GM12878 (cell line): Measurements from ENCODE around the gene UBR2. TPM values are rescaled to one million over a fixed set of nuclear protein-coding genes. Genes with fewer than 3 reads are reported as not detected.
"Not testable (repeated sequence)": the region's sequence is repeated elsewhere in the genome, so short reads cannot be mapped to it uniquely, and the experiment has no call there.

Experiments used
- ATAC-seq: fragments of 200-7000 bp; cut with Tn5 transposase; 3 replicates; pipeline ENCODE4 v1.9.1; 2020; ENCODE audit warnings: mild to moderate bottlenecking, moderate library complexity
- BruUV-seq: library from RNA; stranded (reverse); fragments of 400-500 nt; replicated peaks from 2 replicates; lab custom pipeline; 2021; lab: Mats Ljungman, UMichigan
- CTCF ChIA-PET: fragments of 300-600 bp; sonication (Branson Sonifier 250); formaldehyde crosslinking; extraction: SDS; loops from one replicate; lab custom pipeline; 2021; ENCODE audit warnings: inconsistent platforms; lab: Yijun Ruan, JAX
- POLR2A ChIA-PET: fragments of 350-600 bp; formaldehyde crosslinking; extraction: SDS; loops from one replicate; lab custom pipeline; 2021; ENCODE audit warnings: inconsistent platforms; lab: Charles Lee
- RAD21 ChIA-PET: fragments of 300-600 bp; sonication (Branson Sonifier 250); formaldehyde crosslinking; loops from one replicate; lab custom pipeline; 2023; ENCODE audit warnings: antibody characterized with exemption; ENCODE audit not compliant: unreplicated experiment; lab: Charles Lee
- SMC1A ChIA-PET: fragments of 300-600 bp; sonication (Branson Sonifier 250); formaldehyde crosslinking; loops from one replicate; lab custom pipeline; 2023; ENCODE audit not compliant: unreplicated experiment, uncharacterized antibody; lab: Charles Lee
- DNase-seq: peaks from one replicate; pipeline ENCODE4 v3.0.0-alpha.2; 2011; ENCODE audit warnings: low read depth, low spot score
- FAIRE-seq: peaks from 3 replicates; lab custom pipeline; 2011; peaks lifted over from hg19 to GRCh38; lab: Jason Lieb, UNC
- H2AFZ ChIP-seq: 2 replicates; pipeline ENCODE4 v1.6.0; 2011; ENCODE audit warnings: low read depth, low read length, control low read depth; ENCODE audit not compliant: control insufficient read depth
- H3K27ac ChIP-seq: 2 replicates; pipeline ENCODE4 v1.5.1; 2011; ENCODE audit warnings: control low read depth; ENCODE audit not compliant: control insufficient read depth, insufficient read depth
- H3K27me3 ChIP-seq, 2 experiments: replicated peaks in 1 of 2; 2 replicates each; pipeline versions ENCODE4 v1.6.0 to v1.6.1; 2011; ENCODE audit warnings: low read length in 1 of 2; ENCODE audit not compliant: control insufficient read depth in 2 of 2, insufficient read depth in 2 of 2
- H3K36me3 ChIP-seq, 2 experiments: 2 replicates each; pipeline ENCODE4 v1.5.1; 2011; ENCODE audit warnings: low read length in 1 of 2; ENCODE audit not compliant: control insufficient read depth in 2 of 2, insufficient read depth in 2 of 2
- H3K4me1 ChIP-seq: 2 replicates; pipeline ENCODE4 v1.6.1; 2011; ENCODE audit warnings: mild to moderate bottlenecking, low read length, moderate library complexity, mixed read lengths; ENCODE audit not compliant: control insufficient read depth, insufficient read depth
- H3K4me2 ChIP-seq: 2 replicates; pipeline ENCODE4 v1.6.0; 2011; ENCODE audit warnings: control low read depth; ENCODE audit not compliant: control insufficient read depth, insufficient read depth
- H3K4me3 ChIP-seq: fragments of 200-600 bp; sonication (generic); 2 replicates; pipeline ENCODE4 v1.5.1; 2016
- H3K79me2 ChIP-seq: 2 replicates; pipeline ENCODE4 v1.6.0; 2011; ENCODE audit warnings: low read length; ENCODE audit not compliant: control insufficient read depth, insufficient read depth
- H3K9ac ChIP-seq: 2 replicates; pipeline ENCODE4 v1.8.0; 2011; ENCODE audit warnings: low read length, control low read depth, mixed read lengths; ENCODE audit not compliant: control insufficient read depth, insufficient read depth
- H3K9me3 ChIP-seq: replicated peaks from 3 replicates; pipeline ENCODE4 v1.5.1; 2011; ENCODE audit warnings: mild to moderate bottlenecking, low read length; ENCODE audit not compliant: control insufficient read depth, insufficient read depth
- H4K20me1 ChIP-seq: 2 replicates; pipeline ENCODE4 v1.6.0; 2011; ENCODE audit not compliant: control insufficient read depth, insufficient read depth
- MEF2A ChIP-seq: IDR thresholded peaks from 2 replicates; pipeline ENCODE4 v1.6.1; 2011; ENCODE audit warnings: low read depth, mild to moderate bottlenecking, low read length, moderate library complexity; ENCODE audit not compliant: insufficient read depth
- MTA2 ChIP-seq: fragments of 450-650 bp; IDR thresholded peaks from 2 replicates; pipeline ENCODE4 v1.6.1; 2016; ENCODE audit warnings: low read depth, mild to moderate bottlenecking, moderate library complexity
- RAD21 ChIP-seq: IDR thresholded peaks from 2 replicates; pipeline ENCODE4 v1.6.1; 2011; ENCODE audit warnings: mild to moderate bottlenecking, low read depth, low read length, moderate library complexity; ENCODE audit not compliant: insufficient read depth
- TCF12 ChIP-seq: IDR thresholded peaks from 2 replicates; pipeline ENCODE4 v1.6.1; 2011; ENCODE audit warnings: low read depth, mild to moderate bottlenecking, low read length
- WRNIP1 ChIP-seq: IDR thresholded peaks from 2 replicates; pipeline ENCODE4 v1.6.1; 2011; ENCODE audit warnings: low read depth, low read length, improper control_type of control experiment, borderline replicate concordance
- ZNF207 ChIP-seq: fragments of 450-650 bp; IDR thresholded peaks from 2 replicates; pipeline ENCODE4 v1.6.1; 2014; ENCODE audit warnings: antibody characterized with exemption, mild to moderate bottlenecking, borderline replicate concordance
- WGBS: methylation state at CpG from one replicate; pipeline ENCODE4 v1.1.6; 2016; ENCODE audit warnings: low lambda C conversion rate; ENCODE audit not compliant: insufficient replicate concordance, insufficient coverage; ENCODE audit errors: missing lambda C conversion rate; 5-methylcytosine and 5-hydroxymethylcytosine counted together
- in situ Hi-C: fragments of 300-500 bp; cut with MboI; formaldehyde crosslinking; loops from 9 replicates; pipeline ENCODE4 v1.14.3; 2018; ENCODE audit warnings: mixed read lengths
- intact Hi-C: fragments of 100-400 bp; cut with micrococcal nuclease; formaldehyde crosslinking; loops from one replicate; pipeline ENCODE4 v1.14.2; 2022; ENCODE audit not compliant: unreplicated experiment
- polyA plus RNA-seq, 11 experiments: library from polyadenylated mRNA; depleted of rRNA in 4 of 11; unstranded in 6 of 11; stranded (reverse) in 5 of 11; fragments of >200 nt; fragmentation: Nextera tagmentation in 4 of 11; fragmentation: Illumina TruSeq in 1 of 11; extraction: Ambion mirVana in 4 of 11; extraction: Trizol in 1 of 11; gene quantifications; 1 replicate in 1 of 11; 2 replicates in 10 of 11; pipeline versions ENCODE4 v1.2.1 to v1.2.3, GENCODE V29; 2011 to 2016; ENCODE audit warnings: inconsistent platforms in 2 of 11, missing spikeins in 2 of 11, low read depth in 1 of 11
- total RNA-seq, 4 experiments: library from RNA; depleted of rRNA in 3 of 4; stranded (reverse); fragments of >200 nt in 3 of 4; fragmentation: Illumina TruSeq in 1 of 4; extraction: Trizol in 1 of 4; gene quantifications; 2 replicates each; pipeline versions ENCODE4 v1.2.1 to v1.2.3, GENCODE V29; 2013 to 2021
- TF ChIP-seq, protein P1 (sequence below): IDR thresholded peaks from 2 replicates; pipeline ENCODE4 v1.6.1; 2011; ENCODE audit warnings: borderline replicate concordance, low read depth, mild to moderate bottlenecking, moderate library complexity, low read length; ENCODE audit not compliant: insufficient read depth, poor library complexity, severe bottlenecking

Gene UBR2
- total and polyA plus RNA-seq, 10 of the 15 experiments (the other 5 are each of a cell fraction or from before 2014, with no cell fraction given): 2.3 to 18.4 (median 9.6) TPM

DNA sequence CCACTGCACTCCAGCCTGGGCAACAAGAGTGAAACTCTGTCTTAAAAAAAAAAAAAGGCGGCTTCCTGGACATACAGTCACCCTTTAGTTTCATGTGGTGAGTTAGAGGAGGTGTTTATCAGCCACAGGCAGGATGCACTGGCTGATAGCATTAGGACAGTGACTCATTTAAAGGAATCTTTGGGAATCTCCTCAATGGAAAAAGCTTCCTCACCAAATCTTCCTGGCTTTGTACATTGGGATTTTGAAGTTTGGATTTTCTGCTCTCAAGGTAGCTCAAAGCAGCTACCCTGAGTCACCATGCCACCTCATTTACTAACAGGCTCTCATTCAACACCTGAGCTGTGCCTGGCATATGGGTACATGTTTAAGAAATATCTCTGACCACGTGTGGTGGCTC is 138.4 kb downstream of the UBR2 start:
- H3K36me3 ChIP-seq: no peaks in the 10 kb centered on the region
- FAIRE-seq (no peak), DNase-seq (no peak), ATAC-seq (0 out of 3 replicates have a peak, but pooled peaks have one; percentile 51)
- H4K20me1 ChIP-seq: no peaks in the 10 kb centered on the region
- H3K4me2 ChIP-seq: no peak overlapping the region
- POLR2A ChIA-PET: interaction anchor here (0.6 to 0.8 kb wide), 2 partner anchors 46 to 329 kb away, joined by 3 read pairs; no protein-coding TSS in a partner anchor
- no peak overlapping the region for H3K4me3 ChIP-seq
- in situ Hi-C loops (no loop called here), intact Hi-C loops (no loop called here)
- H3K27me3 ChIP-seq: no peaks in the 10 kb centered on the region
- SMC1A ChIA-PET: no interaction called here
- H3K9me3 ChIP-seq: no peaks in the 10 kb centered on the region
- no peak overlapping the region for H2AFZ ChIP-seq
- no TSS peak for BruUV-seq
- H3K9ac ChIP-seq: no peak overlapping the region
- no peak overlapping the region for H3K27ac ChIP-seq
- no peaks in the 10 kb centered on the region for H3K79me2 ChIP-seq
- WGBS: 25% methylated on average over 2 of the region's 2 CpGs
- no peak for TF ChIP-seq MEF2A
- no peak for TF ChIP-seq MTA2
- TF ChIP-seq, protein P1, sequence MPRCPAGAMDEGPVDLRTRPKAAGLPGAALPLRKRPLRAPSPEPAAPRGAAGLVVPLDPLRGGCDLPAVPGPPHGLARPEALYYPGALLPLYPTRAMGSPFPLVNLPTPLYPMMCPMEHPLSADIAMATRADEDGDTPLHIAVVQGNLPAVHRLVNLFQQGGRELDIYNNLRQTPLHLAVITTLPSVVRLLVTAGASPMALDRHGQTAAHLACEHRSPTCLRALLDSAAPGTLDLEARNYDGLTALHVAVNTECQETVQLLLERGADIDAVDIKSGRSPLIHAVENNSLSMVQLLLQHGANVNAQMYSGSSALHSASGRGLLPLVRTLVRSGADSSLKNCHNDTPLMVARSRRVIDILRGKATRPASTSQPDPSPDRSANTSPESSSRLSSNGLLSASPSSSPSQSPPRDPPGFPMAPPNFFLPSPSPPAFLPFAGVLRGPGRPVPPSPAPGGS: no peak
- TF ChIP-seq TCF12: no peak
- no peak for TF ChIP-seq RAD21
- TF ChIP-seq ZNF207: no peak
- no peak for TF ChIP-seq WRNIP1
- TF ChIP-seq, all 136 proteins: peak for 0
- H3K4me1 ChIP-seq: no peaks in the 10 kb centered on the region
- CTCF ChIA-PET: interaction anchor here (0.5 to 0.7 kb wide), 4 partner anchors 9 to 227 kb away, joined by 3 read pairs; no protein-coding TSS in a partner anchor
- RAD21 ChIA-PET: no interaction called here

DNA sequence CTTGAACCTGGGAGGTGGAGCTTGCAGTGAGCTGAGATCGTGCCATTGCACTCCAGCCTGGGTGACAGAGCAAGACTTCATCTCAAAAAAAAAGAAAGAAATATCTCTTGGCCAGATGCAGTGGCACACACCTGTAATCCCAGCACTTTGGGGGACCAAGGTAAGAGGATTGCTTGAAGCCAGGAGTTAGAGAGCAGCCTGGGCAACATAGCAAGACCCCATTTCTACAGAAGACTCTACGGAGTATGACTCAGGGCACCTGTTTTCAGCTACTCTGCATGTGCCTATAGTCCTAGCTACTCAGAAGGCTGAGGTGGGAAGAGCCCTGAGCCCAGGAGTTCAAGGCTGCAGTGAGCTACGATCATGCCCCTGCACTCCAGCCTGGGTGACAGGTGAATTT is 139.0 kb downstream of the UBR2 start:
- ChIA-PET POLR2A (interaction anchor here (0.8 kb wide), 1 partner anchor 45 kb away, joined by 3 read pairs; no protein-coding TSS in a partner anchor), CTCF (interaction anchor here (0.8 kb wide), 1 partner anchor 24 kb away, joined by 3 read pairs; no protein-coding TSS in a partner anchor)
- RAD21 ChIA-PET, ATAC-seq, H3K27ac ChIP-seq, H4K20me1 ChIP-seq, FAIRE-seq, H3K9me3 ChIP-seq, in situ Hi-C loops, H3K4me1 ChIP-seq, SMC1A ChIA-PET, H3K4me2 ChIP-seq, H3K27me3 ChIP-seq, H2AFZ ChIP-seq, DNase-seq, BruUV-seq, H3K9ac ChIP-seq, H3K36me3 ChIP-seq, H3K79me2 ChIP-seq, intact Hi-C loops, H3K4me3 ChIP-seq: not testable (repeated sequence)
- WGBS: 81% methylated on average over 3 of the region's 3 CpGs
